Hepatic stellate cell (primary cell): Measurements from ENCODE around the gene ADAMTSL4.

Source experiments
- DNase-seq: peaks from one replicate; pipeline ENCODE4 v3.0.0; 2011; ENCODE audit warnings: low spot score

Gene ADAMTSL4

DNA sequence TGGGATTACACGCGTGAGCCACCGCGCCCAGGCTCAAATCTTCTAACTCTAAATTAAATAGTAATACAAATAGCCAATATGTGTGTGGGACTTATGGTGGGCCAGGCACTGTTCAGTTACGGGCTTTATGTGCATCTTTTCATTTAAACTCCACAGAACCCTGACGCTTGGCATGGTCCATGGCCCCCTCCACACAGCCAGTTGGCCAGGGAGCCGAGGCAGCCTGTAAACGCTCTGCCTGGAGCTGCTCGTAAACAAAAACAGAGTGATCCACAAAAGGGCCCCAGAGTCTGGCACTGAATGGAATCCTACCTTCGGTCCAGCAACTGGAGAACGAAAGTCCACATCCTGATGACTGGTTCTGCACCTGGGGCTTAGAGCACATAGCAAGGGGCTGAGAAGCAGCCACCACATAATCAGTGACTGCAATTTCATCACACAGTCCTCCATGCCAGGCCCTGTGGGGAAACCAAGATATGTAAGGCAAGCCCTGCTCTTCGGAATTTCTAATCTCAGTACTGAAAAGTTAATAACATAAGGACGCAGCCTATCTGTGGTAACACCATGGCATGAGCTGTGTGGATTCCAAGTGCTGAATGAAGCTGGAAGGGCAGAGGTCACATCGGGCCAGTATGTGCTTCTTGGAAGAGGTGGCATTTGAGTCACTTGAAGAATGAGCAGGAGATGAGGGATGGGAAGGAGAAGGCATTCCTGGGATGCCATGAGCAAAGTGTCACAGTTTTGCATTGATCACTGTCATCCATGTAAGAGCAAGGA, 13.5 kb upstream of the ADAMTSL4 start:
- peak; percentile 70 for DNase-seq

GRCh38 chr1:150536836-150537731, 12.1 kb upstream of the ADAMTSL4 start:
- no peak for DNase-seq

DNA sequence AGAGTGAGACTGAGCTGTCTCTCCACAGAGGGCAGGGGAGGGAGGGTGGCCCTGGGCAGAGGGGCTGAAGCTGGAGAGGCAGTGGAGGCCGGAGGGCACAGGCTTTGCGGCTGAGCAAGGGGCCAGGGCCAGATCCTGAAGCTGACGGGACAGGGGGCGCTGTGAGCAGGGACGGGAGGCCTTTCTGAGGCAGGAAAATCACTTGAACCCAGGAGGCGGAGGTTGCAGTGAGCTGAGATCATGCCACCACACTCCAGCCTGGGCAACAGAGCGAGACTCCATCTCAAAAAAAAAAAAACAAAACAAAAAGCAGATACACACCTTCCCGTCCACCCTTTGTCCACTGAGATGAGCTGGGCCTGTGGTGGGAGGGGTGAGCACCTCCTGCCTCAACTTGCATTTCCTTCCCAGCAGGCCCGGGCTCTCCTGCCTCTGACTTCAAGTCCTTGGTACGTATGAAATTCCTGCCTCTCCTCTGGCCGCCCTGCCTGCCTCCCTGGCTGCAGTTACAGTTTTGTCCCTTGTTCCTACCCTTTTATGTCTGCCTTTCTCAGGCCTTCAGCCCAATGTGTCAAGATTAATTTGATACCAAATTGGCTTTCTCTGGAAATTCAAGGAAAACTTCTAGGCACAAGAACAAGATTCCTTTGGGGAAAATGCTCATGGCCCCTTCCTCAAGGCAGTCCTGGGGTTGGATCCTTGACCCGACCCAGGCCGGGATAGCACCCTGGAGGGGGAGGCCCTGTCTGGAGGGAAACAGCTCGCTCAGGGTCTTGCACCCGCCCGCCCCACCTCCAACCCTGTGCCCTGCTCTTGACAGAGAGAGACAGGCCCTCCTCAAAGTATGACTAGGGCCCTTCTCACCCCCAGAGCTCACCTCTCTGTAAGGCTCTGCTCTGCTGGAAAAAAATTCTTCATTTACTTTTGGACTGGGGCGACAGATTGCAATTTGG, 11.2 kb upstream of the ADAMTSL4 start:
- DNase-seq, result peak; percentile 64

DNA sequence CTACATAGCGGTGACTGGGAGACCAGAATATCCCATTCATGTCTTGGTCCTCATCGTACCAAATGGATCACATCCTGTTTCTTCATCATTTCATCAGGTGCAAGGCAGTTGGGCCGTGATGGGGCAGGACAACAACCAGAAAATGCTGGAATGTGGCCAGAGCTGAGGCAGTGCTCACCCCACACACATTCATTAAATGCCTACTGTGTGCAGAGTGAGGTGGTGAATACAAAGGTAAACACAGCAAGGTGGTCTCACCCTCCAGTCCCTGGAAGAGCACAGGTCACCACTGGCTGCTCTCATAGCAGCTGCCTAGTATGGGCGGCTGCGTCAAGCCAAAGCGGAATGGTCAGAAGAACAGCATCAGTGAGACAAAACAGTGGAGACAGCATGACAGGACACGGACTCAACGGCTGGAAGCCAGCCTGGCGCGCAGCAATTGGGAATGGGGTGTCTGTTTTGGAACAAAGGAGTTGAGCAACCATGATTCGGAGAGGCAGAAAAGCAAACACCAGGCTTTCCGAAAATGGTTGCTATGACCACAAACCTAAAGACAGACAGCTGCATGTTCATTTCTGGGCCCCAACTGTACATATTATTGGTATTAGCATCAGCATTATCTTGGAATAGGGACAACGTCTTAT, 5.6 kb upstream of the ADAMTSL4 start:
- DNase-seq, result no peak

GRCh38 chr1:150544204-150544603, 5.0 kb upstream of the ADAMTSL4 start:
- no peak for DNase-seq

DNA sequence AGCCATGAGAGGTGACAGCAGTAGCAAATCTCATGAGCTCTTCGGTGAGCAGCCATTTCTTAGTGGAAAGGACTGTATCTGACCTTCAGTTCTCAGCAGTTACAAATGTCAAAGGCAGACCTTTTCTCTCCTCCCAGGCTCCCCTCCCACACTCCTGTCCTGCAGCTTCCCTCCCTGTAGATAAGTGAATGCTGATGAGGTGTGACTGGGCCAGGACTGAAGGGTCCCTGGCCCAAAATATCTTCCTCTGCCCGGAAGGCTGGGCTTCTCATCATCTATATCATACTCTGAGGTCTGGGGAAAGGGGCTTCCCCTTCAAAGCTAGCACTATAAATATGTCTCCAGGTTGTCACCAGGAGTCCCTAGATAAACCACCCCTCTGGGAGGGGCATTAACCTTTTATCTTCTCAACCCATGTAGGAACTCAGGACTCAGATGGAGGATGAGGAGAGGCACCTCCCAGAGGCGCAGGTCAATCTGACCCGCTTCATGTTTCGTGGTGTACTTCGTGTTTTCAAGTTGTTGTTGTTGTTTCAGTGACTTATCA, 3.6 kb upstream of the ADAMTSL4 start:
- DNase-seq, result no peak

DNA sequence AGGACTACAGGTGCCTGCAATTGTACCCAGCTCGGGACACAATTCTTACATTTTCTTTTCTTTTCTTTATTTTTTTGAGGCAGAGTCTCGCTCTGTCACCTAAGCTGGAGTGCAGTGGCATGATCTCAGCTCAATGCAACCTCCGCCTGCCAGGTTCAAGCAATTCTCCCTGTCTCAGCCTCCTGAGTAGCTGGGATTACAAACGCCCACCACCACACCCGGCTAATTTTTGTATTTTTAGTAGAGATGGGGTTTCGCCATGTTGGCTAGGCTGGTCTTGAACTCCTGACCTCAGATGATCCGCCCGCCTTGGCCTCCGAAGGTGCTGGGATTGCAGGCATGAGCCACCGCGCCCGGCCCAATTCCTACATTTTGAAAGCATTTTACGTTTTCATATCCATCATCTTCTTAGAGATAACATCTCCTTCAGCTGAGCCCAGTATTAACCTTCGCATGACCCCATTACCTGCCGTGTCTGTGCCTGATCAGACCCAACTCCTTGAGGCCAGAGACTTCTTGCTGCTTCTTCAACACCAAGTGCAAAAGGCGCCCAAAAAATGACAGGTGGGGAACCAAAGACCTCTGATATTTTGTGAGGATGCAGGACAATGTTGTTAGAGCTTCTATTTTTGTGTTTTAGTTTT, 2.8 kb upstream of the ADAMTSL4 start:
- no peak for DNase-seq

- no peak for DNase-seq
These were observed 930 bp upstream of the ADAMTSL4 start for GRCh38 chr1:150548324-150548631.

DNA sequence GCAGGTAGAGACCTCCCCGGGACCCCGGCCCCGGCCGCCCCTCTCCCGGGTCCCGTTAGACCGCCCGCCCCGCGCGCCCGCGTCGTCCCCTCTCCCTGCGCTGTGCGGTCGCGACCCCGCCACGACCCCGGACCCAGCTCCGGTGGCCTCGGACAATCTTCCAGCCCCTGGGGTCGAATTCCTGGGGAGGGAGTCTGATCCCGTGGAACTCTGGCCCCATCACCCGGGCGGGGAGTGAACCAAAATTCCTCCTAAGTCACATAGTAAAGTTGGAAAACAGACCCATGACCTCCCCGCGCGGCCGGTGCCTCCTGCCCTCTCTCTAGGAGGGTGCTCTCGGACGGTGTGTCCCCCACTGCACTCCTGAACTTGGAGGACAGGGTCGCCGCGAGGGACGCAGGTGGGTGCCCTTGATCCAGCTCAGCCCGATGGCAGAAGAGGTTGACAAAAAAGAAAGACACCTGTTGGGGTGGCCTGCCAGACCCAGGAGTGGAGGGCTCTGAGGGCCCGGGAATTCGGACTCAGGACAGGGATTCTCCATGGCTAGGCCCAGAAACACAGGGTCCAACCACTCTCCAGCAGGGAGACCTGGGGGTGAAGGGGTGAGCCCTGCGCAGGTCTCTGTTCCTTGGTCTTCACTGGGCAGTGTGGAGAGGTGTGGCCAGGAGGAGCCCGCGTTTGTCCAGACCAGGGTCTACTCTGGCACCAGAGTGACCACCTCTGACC, 451 bp downstream of the ADAMTSL4 start:
- DNase-seq, result no peak

DNA sequence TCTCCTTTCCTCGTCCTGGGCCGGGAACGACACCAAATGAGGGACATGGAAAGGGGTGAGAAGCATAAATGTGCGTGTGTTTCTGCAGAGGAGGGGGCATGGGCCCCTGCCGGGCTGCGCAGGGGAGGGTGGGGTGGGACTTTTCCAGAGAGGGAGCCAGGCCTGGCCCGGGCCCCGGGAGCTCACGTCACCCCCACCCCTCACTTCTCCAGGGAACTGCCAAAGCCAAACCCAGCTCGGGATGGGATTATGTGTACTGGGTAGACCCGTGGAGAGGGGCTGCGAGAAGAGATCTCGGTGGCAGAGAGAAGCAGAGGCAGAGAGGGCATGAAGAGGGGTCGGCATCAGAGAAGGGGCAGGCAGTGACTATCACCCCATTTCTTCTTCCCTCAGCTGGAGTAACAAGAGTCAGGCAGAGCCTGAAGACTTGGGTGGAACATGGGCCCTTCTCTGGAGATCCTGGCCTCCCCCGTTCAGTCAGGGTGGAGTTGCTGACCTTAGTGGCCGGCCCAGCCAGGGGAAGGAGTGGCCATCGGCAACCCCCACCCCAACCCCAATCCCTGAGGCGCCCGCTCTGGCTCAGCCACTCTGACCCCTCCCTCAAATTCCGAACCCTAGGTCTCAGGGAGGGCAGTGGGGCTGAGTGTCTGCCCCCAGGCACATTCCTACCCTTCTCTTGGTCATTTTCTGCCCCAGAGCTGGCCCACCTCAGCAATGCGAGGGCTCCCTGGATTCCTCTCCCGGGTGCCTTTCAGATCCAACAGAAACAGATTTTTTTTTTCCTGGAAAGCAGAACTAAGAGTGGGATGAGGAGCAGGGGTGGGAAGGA, 1.2 kb downstream of the ADAMTSL4 start:
- no peak for DNase-seq

- no peak for DNase-seq
These were observed 2.0 kb downstream of the ADAMTSL4 start for GRCh38 chr1:150551051-150551783.

DNA sequence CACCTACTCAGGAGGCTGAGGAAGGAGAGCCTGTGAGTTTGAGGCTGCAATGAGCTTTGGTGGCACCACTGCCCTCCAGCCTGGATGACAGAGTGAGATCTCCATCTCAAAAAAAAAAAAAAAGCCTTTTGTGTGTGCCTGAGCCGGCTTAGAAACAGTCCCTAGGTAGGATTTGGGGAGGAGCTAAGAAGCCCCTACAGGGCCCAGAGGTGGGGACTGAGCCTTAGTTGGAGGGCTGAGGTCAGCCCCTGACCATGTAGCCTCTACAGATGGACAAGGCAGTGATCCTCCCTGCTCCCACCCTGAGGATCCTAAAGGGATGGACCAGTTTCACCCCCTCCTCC, 2.5 kb downstream of the ADAMTSL4 start:
- no peak for DNase-seq

- peak; percentile 91 for DNase-seq
These were observed 3.1 kb downstream of the ADAMTSL4 start for GRCh38 chr1:150552128-150552910.

DNA sequence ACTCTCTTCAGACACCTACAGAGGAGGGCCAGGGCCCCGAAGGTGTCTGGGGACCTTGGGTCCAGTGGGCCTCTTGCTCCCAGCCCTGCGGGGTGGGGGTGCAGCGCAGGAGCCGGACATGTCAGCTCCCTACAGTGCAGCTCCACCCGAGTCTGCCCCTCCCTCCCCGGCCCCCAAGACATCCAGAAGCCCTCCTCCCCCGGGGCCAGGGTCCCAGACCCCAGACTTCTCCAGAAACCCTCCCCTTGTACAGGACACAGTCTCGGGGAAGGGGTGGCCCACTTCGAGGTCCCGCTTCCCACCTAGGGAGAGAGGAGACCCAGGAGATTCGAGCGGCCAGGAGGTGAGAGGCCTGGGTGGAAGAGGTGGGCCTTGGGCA, 3.7 kb downstream of the ADAMTSL4 start:
- no peak for DNase-seq

DNA sequence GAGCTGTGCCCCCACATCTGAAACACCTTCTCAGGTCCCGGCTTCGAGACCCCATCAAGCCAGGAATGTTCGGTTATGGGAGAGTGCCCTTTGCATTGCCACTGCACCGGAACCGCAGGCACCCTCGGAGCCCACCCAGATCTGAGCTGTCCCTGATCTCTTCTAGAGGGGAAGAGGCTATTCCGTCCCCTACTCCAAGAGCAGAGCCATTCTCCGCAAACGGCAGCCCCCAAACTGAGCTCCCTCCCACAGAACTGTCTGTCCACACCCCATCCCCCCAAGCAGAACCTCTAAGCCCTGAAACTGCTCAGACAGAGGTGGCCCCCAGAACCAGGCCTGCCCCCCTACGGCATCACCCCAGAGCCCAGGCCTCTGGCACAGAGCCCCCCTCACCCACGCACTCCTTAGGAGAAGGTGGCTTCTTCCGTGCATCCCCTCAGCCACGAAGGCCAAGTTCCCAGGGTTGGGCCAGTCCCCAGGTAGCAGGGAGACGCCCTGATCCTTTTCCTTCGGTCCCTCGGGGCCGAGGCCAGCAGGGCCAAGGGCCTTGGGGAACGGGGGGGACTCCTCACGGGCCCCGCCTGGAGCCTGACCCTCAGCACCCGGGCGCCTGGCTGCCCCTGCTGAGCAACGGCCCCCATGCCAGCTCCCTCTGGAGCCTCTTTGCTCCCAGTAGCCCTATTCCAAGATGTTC, 4.3 kb downstream of the ADAMTSL4 start:
- DNase-seq, result no peak

DNA sequence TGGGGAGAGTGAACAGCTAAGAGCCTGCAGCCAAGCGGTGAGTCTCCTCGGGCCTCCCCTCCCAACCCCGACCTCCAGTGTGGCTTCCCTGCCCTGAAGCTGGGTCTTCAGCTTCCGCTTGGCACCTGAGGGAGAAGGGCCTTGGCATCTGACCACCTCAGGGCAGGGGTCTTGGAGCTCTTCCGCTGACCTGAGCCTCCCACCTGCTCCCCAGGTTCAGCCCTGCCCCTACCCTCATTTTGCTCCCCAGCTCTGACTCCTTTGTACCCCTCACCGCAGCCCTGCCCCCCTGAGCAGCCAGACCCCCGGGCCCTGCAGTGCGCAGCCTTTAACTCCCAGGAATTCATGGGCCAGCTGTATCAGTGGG, 4.9 kb downstream of the ADAMTSL4 start:
- DNase-seq, result no peak

GRCh38 chr1:150555198-150555970, 6.2 kb downstream of the ADAMTSL4 start:
- no peak for DNase-seq
